Measurements from ENCODE around the gene ABCB9. TPM values are rescaled to one million over a fixed set of nuclear protein-coding genes. Genes with fewer than 3 reads are reported as not detected.

Gene ABCB9
- total and polyA plus RNA-seq, 2 of the 8 experiments (the other 6 are each of a cell fraction or from before 2014, with no cell fraction given): 3.8 to 8.0 TPM

DNA sequence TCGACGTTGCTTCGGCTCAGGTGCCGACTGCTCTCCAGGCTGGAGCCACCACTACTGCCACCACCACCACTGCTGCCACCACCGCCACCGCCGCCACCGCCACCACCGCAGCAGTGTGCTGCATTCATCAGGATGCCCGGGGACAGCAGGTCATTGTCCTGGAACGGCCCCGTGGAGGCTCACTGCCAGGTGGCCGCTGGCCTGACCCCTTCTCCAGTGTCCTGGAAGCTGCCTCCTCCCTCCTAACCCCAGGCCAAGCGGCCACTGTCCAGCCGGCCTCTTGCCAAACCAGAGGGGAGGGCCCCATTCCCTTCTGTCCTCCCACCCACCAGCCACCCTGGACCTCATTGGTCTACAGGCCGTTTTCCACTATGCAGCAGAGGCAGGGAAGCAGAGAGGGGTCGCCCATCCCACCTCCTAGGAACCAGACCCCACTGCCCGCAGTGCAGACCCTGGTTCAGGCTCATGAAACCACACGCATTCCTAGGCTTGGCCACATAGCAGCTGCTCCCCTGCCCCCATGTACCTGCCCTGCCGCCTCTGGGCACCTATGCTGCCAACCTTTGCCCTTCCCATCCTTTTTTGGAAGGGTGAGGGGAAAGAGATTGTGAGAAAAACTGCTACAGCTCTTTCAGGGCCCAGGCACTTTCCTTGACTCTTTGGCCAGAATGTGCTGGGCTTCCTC is 29.4 kb upstream of the ABCB9 start (continued):
- TF ChIP-seq, protein P1, sequence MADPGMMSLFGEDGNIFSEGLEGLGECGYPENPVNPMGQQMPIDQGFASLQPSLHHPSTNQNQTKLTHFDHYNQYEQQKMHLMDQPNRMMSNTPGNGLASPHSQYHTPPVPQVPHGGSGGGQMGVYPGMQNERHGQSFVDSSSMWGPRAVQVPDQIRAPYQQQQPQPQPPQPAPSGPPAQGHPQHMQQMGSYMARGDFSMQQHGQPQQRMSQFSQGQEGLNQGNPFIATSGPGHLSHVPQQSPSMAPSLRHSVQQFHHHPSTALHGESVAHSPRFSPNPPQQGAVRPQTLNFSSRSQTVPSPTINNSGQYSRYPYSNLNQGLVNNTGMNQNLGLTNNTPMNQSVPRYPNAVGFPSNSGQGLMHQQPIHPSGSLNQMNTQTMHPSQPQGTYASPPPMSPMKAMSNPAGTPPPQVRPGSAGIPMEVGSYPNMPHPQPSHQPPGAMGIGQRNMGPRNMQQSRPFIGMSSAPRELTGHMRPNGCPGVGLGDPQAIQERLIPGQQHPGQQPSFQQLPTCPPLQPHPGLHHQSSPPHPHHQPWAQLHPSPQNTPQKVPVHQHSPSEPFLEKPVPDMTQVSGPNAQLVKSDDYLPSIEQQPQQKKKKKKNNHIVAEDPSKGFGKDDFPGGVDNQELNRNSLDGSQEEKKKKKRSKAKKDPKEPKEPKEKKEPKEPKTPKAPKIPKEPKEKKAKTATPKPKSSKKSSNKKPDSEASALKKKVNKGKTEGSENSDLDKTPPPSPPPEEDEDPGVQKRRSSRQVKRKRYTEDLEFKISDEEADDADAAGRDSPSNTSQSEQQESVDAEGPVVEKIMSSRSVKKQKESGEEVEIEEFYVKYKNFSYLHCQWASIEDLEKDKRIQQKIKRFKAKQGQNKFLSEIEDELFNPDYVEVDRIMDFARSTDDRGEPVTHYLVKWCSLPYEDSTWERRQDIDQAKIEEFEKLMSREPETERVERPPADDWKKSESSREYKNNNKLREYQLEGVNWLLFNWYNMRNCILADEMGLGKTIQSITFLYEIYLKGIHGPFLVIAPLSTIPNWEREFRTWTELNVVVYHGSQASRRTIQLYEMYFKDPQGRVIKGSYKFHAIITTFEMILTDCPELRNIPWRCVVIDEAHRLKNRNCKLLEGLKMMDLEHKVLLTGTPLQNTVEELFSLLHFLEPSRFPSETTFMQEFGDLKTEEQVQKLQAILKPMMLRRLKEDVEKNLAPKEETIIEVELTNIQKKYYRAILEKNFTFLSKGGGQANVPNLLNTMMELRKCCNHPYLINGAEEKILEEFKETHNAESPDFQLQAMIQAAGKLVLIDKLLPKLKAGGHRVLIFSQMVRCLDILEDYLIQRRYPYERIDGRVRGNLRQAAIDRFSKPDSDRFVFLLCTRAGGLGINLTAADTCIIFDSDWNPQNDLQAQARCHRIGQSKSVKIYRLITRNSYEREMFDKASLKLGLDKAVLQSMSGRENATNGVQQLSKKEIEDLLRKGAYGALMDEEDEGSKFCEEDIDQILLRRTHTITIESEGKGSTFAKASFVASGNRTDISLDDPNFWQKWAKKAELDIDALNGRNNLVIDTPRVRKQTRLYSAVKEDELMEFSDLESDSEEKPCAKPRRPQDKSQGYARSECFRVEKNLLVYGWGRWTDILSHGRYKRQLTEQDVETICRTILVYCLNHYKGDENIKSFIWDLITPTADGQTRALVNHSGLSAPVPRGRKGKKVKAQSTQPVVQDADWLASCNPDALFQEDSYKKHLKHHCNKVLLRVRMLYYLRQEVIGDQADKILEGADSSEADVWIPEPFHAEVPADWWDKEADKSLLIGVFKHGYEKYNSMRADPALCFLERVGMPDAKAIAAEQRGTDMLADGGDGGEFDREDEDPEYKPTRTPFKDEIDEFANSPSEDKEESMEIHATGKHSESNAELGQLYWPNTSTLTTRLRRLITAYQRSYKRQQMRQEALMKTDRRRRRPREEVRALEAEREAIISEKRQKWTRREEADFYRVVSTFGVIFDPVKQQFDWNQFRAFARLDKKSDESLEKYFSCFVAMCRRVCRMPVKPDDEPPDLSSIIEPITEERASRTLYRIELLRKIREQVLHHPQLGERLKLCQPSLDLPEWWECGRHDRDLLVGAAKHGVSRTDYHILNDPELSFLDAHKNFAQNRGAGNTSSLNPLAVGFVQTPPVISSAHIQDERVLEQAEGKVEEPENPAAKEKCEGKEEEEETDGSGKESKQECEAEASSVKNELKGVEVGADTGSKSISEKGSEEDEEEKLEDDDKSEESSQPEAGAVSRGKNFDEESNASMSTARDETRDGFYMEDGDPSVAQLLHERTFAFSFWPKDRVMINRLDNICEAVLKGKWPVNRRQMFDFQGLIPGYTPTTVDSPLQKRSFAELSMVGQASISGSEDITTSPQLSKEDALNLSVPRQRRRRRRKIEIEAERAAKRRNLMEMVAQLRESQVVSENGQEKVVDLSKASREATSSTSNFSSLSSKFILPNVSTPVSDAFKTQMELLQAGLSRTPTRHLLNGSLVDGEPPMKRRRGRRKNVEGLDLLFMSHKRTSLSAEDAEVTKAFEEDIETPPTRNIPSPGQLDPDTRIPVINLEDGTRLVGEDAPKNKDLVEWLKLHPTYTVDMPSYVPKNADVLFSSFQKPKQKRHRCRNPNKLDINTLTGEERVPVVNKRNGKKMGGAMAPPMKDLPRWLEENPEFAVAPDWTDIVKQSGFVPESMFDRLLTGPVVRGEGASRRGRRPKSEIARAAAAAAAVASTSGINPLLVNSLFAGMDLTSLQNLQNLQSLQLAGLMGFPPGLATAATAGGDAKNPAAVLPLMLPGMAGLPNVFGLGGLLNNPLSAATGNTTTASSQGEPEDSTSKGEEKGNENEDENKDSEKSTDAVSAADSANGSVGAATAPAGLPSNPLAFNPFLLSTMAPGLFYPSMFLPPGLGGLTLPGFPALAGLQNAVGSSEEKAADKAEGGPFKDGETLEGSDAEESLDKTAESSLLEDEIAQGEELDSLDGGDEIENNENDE (IDR thresholded peaks at IDR 0.05; ENCODE audit: insufficient replicate concordance, low read length): no peak
- TF ChIP-seq YY1 (IDR thresholded peaks at IDR 0.05; ENCODE audit: low read depth, low read length) (no peak), ATF2 (IDR thresholded peaks at IDR 0.05; ENCODE audit: low read length) (no peak), POLR2A (IDR thresholded peaks at IDR 0.05; ENCODE audit: control extremely low read depth in 1 of 2, low read depth in 2 of 2, low read length in 2 of 2) (no peak), SIN3A (conservative IDR thresholded peaks at IDR 0.05 in 1 of 2, IDR thresholded peaks at IDR 0.05 in 1 of 2; ENCODE audit: low read depth in 1 of 2, low read length in 2 of 2) (no peak), SP1 (IDR thresholded peaks at IDR 0.05; ENCODE audit: low read depth, low read length) (no peak), NANOG (IDR thresholded peaks at IDR 0.05; ENCODE audit: insufficient read depth, low read depth, low read length, poor library complexity, severe bottlenecking) (no peak)

Data from H1 (cell line).